Ectodermal cell (in vitro differentiated cells): Measurements from ENCODE around the gene OR5K1.

ENCODE experiments used
- H3K27ac ChIP-seq: 2 replicates; pipeline ENCODE4 v1.7.0; 2013; ENCODE audit warnings: mild to moderate bottlenecking, low read depth, low read length; ENCODE audit not compliant: insufficient read depth, poor library complexity, severe bottlenecking
- H3K27me3 ChIP-seq: 2 replicates; pipeline ENCODE4 v1.7.0; 2013; ENCODE audit warnings: mild to moderate bottlenecking, low read length; ENCODE audit not compliant: insufficient read depth, control insufficient read depth, poor library complexity, severe bottlenecking
- H3K36me3 ChIP-seq: one replicate; pipeline ENCODE4 v1.7.0; 2013; ENCODE audit warnings: low read length; ENCODE audit not compliant: control insufficient read depth, insufficient read depth
- H3K4me1 ChIP-seq: one replicate; pipeline ENCODE4 v1.7.0; 2013; ENCODE audit warnings: low read length; ENCODE audit not compliant: control insufficient read depth, insufficient read depth
- H3K4me3 ChIP-seq: 2 replicates; pipeline ENCODE4 v1.7.0; 2013; ENCODE audit warnings: low read depth, low read length, control low read depth; ENCODE audit not compliant: insufficient read depth
- H3K9me3 ChIP-seq: 2 replicates; pipeline ENCODE4 v1.7.0; 2013; ENCODE audit warnings: mild to moderate bottlenecking, low read length, moderate library complexity; ENCODE audit not compliant: control insufficient read depth
- WGBS, 2 experiments: methylation state at CpG; one replicate each; pipeline ENCODE4 v1.1.7; 2013; ENCODE audit warnings: missing lambda C conversion rate in 2 of 2; 5-methylcytosine and 5-hydroxymethylcytosine counted together

The OR5K1 gene

DNA sequence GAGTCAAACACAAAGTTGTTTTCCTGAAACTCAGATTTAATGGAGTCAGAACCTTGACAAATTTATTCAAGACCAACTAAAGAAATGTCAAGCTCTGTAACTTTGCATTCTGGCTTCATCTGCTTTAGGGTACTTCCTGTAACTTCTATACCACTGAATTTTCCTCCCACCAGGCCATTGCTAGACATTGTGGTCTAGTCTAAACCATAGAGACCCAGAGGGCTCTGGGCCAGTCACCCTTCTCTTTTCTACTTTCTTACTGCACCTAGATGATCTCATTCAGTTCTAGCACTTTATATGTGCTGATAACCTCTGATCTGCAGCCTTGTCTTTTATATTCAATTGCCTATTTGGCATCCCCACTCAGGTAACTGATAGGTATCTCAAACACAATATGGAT lies 2.8 kb upstream of the OR5K1 start:
- no peak overlapping the region for H3K27ac ChIP-seq
- H3K27me3 ChIP-seq = no peaks in the 10 kb centered on the region
- H3K9me3 ChIP-seq = no peaks in the 10 kb centered on the region
- H3K4me3 ChIP-seq = no peak overlapping the region
- H3K36me3 ChIP-seq = no peaks in the 10 kb centered on the region
- no peaks in the 10 kb centered on the region for H3K4me1 ChIP-seq

DNA sequence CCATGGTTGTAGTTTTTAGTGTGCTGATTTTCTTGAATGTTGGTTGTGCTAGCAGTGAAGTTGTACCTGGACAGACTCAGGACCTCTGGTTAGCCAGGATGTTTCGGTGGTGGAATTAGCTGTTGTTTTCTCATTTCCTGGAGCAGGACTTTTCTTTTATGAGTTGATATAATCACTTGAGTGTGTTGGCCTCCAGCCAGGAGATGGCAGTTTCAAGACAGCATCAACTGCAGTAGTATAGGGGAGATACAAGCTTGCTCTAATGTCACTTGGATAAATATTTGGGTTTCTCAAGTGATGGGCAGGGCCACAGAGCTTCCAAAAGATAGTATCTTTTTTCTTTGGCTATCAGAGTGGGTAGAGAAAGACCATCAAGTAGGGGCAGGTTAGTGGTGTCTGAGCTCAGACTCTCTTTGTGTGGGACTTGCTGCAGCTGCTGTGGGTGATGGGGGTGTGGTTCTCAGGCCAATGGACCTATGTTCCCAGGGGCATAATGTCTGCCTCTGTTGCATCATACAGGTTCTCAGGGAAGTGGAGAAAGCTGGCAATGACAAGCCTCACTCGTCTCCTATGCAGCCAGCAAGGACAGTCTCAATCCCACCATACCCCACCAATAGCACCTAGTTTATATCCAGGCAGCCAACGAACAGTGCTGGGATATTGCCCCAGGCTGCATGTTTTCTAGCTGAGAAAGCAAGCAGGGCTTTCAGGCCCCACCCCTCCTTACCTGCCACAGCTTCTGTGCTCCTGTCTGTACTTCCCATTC lies 19.9 kb downstream of the OR5K1 start:
- no peaks in the 10 kb centered on the region for H3K9me3 ChIP-seq
- H3K4me1 ChIP-seq = no peaks in the 10 kb centered on the region
- no peaks in the 10 kb centered on the region for H3K27me3 ChIP-seq
- WGBS, 2 experiments = 83 to 87% methylated on average over 3 of the region's 3 CpGs
- H3K36me3 ChIP-seq = no peaks in the 10 kb centered on the region
- H3K4me3 ChIP-seq = no peak overlapping the region
- H3K27ac ChIP-seq = no peak overlapping the region

DNA sequence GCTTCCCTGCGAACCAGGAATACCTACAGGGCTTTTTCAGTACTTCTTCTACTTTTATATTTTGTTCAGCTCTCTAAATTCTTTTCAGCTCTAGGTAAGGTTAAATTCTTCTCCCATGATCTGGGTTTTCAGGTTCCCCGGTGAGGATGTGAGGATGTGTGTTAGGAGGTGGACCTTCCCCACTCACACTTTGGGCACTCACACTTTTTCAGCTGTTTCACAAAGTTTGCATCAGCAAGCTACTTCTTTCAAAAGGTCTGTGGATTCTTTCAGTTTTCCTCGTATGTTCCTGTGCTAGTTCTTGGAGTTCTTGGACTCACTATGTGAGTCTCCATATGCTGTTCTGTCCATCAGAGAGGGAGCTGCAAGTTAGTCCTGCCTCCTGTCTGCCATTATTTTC lies 20.6 kb downstream of the OR5K1 start:
- no peaks in the 10 kb centered on the region for H3K36me3 ChIP-seq
- WGBS, 2 experiments = 88 to 89% methylated on average over 2 to 3 of the region's 3 CpGs
- H3K9me3 ChIP-seq = no peaks in the 10 kb centered on the region

DNA sequence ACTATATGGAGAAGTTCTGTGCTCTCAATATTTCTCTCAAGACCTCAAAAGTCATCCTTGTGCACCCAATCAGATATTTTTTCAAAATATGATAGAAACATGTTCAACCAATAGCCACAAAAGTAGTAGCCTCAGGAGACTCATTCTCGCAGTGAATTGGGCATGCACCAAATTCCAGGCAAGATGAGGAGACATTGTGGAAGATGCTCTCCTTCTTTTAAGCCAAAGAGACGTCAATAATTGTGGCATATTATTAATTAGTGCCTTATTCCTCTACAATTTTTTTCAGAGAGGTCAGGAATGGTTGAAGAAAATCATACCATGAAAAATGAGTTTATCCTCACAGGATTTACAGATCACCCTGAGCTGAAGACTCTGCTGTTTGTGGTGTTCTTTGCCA lies 34.4 kb downstream of the OR5K1 start, which contains the start of gene OR5K2:
Gene OR5K2, plus strand, starts transcription at position 301 of the 400 bp plus-strand sequence. Its CDS starts 0 bp downstream, at position 301.
- no peaks in the 10 kb centered on the region for H3K4me1 ChIP-seq
- no peak within 1 kb of the TSS for H3K27ac ChIP-seq
- 100% methylated on average over 1 to 2 of the region's 2 CpGs for WGBS, 2 experiments
- H3K36me3 ChIP-seq = no peaks in the 10 kb centered on the region
- H3K27me3 ChIP-seq = no peaks in the 10 kb centered on the region
- no peak within 1 kb of the TSS for H3K4me3 ChIP-seq
- no peaks in the 10 kb centered on the region for H3K9me3 ChIP-seq

More for the DNA sequence above, 20.6 kb downstream of the OR5K1 start:
- no peak overlapping the region for H3K27ac ChIP-seq
- H3K4me1 ChIP-seq = no peaks in the 10 kb centered on the region
- H3K27me3 ChIP-seq = no peaks in the 10 kb centered on the region
- no peak overlapping the region for H3K4me3 ChIP-seq

DNA sequence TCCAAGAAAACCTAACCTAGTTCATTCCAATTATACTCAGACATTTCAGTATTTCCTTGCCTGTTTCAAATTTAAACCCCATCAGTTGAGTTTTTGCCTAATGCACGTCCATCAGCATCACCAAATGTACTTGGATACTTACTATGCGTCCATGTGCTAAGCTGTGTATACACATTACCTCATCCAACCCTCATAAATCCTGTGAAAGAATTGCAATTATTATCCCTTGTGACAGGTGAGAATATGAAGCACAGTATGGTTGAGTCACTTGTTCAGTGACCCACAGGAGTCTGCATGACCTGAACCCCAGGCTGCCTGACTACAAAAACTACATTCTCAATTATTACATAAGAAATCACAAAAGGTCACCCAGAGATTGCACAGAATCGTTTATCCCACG lies 37.0 kb downstream of the OR5K1 start:
- no peak overlapping the region for H3K27ac ChIP-seq
- no peaks in the 10 kb centered on the region for H3K36me3 ChIP-seq
- 92 to 98% methylated on average over 2 to 3 of the region's 4 CpGs for WGBS, 2 experiments
- H3K4me1 ChIP-seq = no peaks in the 10 kb centered on the region
- H3K4me3 ChIP-seq = no peak overlapping the region
- H3K9me3 ChIP-seq = no peaks in the 10 kb centered on the region
- no peaks in the 10 kb centered on the region for H3K27me3 ChIP-seq

DNA sequence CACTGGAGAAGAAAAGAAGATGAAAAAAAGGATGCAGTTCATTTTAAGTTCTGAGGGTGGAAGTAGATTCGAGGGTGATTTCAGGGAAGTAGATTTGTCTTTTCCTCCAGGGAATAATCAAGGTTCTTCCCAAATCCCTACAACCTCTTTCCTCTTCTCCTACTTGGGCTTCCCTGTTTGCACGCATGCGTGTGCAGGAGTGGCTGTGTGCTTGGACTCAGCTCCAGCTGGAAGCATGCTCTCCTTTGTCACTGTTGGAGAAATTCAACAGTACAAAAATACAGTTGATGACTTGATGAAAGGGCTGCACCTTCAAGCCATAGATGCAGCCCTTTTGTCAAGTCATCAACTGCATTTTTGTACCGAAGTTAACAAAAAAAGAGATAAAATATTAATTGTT lies 38.3 kb downstream of the OR5K1 start:
- Histone ChIP-seq H3K9me3 (no peaks in the 10 kb centered on the region), H3K36me3 (no peaks in the 10 kb centered on the region), H3K4me1 (no peaks in the 10 kb centered on the region), H3K27me3 (no peaks in the 10 kb centered on the region), H3K27ac (no peak overlapping the region), H3K4me3 (no peak overlapping the region)
- 95 to 98% methylated on average over 3 of the region's 4 CpGs for WGBS, 2 experiments

DNA sequence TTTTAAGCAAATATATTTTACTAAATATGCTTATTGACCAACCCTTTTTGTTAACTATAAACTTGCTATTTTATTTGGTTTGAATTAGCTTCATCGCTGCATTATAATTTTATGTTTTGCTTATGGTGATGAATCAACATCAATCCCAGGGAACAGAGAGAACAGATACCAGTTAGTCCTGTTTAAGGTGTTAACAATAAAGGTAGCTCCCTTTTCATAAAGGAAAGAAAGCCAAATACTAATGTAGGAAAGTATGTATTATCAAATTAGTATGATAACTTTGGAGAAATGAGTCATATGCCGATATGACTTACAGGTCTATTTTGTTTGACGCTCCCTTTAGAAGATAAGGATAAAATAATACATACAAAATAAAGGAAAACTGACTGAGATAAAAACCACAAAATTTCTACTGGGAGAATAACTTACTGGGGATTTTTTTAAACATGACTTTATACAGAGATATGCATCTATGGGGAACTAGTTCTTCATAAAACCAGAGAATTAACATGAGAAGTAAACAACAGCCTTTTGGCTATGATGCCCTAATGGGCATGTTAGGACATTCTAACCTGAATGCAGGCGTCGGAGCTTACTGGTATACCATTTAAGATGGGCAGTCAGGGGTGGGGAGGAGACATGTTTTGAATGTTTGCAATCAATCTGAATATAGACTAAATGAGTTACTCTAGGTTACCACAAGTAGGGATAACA lies 39.0 kb downstream of the OR5K1 start:
- Histone ChIP-seq H3K36me3 (no peaks in the 10 kb centered on the region), H3K9me3 (no peaks in the 10 kb centered on the region), H3K27ac (no peak overlapping the region), H3K4me1 (no peaks in the 10 kb centered on the region), H3K27me3 (no peaks in the 10 kb centered on the region), H3K4me3 (no peak overlapping the region)
- 94 to 97% methylated on average over 3 of the region's 5 CpGs for WGBS, 2 experiments

DNA sequence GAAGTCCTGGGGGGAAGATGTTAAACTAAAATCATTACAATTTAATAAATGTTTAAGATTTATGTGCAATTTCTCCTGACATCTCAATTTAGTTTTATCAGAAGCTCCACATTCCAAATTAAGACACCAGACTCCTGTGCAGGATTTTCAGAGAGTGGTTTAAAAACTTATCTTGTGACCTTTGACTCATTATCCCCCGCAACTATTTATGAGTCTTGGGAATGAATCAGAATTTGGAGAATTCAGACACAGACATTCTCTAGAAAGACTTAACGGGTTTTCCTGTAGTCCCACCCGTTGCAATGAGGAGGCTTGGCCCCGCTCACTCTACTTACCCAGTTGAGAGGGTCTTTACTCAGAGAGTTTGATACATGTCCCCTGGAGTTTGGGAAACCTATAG lies 41.5 kb downstream of the OR5K1 start:
- Histone ChIP-seq H3K9me3 (no peaks in the 10 kb centered on the region), H3K36me3 (no peaks in the 10 kb centered on the region), H3K27ac (no peak overlapping the region), H3K27me3 (no peaks in the 10 kb centered on the region), H3K4me1 (no peaks in the 10 kb centered on the region), H3K4me3 (no peak overlapping the region)
- 88 to 94% methylated on average over 4 of the region's 4 CpGs for WGBS, 2 experiments

DNA sequence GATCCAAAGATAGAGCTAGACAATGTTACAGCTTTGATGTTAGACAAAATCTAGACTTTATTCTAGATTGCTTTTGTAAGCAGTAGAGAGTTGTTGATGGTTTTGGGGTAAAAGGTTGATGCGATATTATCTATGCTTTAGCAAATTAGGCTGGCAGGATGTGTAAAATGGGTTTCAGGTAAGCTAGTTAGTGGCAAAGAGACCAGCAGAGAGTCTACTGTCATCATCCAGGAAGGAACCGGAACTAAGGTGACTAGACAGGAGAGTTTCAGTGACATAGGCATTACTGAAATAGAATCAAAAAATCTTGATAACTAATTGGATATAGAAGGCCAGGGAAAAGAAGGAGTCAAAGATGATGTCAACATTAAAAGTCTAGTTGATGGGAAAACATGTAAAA lies 45.6 kb downstream of the OR5K1 start:
- Histone ChIP-seq H3K4me3 (no peak overlapping the region), H3K27ac (no peak overlapping the region), H3K27me3 (no peaks in the 10 kb centered on the region), H3K36me3 (no peaks in the 10 kb centered on the region), H3K4me1 (no peaks in the 10 kb centered on the region), H3K9me3 (no peaks in the 10 kb centered on the region)
- 91 to 96% methylated on average over 2 of the region's 2 CpGs for WGBS, 2 experiments

DNA sequence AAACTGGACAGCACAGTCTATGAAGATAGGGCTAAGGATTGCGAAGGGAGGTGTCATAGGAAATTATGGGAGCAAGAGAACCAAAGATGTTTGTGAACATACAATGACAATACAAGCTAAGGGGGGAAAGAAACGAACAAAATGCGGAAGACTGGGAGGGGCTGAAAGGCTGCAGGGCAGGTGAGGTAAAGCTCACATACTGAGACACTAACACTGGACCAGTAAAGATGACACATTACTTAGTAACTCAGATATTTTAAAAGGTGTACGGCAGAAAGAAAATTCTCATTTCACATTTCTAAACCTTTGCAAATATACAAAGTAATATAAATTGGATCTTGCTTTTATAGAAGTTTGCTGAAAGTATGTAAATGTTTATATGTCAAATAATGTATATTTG lies 49.6 kb downstream of the OR5K1 start:
- Histone ChIP-seq H3K9me3 (no peaks in the 10 kb centered on the region), H3K36me3 (peaks cover 6% of the 10 kb centered on the region), H3K27me3 (no peaks in the 10 kb centered on the region), H3K4me3 (no peak overlapping the region), H3K27ac (no peak overlapping the region), H3K4me1 (no peaks in the 10 kb centered on the region)
- WGBS, 2 experiments = 86 to 92% methylated on average over 3 to 4 of the region's 4 CpGs
